ENCODE data around the gene DCANP1.

Gene DCANP1

DNA sequence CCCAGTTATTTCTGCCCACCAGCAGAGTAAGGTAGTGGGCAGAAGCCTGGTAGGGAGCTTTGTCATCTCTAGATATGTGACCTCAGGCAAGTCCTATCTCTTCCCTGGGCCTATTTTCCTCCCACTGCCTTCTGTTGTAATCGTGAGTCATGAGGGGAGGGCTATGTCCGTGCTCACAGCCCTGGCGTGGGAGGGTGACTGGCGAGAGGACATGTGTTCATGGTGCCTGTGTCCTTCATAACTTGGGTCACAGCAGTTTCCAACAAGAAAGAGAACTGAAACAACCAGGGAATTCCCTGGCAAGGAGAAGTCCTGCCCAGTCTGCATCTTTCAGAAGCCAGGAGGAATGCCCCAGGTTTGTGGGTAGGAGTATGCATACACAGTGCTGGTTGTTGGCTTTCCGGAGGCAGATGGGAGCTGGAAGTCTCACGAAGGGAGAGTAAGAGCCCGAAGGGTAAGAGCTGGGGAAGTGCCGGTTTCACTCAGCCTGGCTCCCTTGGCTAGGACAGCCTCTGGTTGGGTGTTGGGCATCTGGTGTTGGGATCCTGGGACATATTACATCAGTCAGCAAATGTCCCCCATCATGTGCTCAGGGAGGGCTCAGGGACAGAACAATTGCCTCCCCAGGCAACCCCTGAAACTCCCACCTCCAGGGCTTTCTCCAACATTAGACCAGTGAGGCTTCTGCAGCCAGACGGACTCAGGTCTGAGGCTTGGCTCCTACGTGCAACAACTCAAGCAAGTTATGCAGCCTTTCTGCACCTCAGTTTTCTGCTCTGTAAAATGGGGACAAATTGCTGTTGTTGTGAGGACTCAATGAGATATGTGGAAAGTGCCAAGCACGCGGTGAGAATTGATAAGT, 9.3 kb upstream of the DCANP1 start:
- peak; percentile 93 for DNase-seq (ENCODE audit: low read depth)

DNA sequence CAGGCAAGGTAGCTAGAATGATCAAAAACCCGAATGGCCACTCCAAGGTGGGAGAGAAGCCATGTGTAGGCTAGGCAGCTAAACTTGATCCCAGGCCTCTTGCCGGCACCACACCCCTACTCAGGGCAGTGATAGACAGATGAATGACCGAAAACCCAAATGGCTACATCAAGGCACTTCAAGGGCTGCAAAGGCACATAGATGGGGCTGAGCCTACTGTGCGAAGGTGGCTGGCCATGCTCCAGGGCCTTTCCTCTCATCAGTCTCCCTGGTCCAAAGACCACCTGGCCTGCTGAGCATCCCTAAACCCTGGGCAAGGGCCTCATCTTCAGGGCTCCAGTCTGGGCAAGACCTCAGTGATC, 8.7 kb upstream of the DCANP1 start:
- DNase-seq (ENCODE audit: low read depth) = no peak

DNA sequence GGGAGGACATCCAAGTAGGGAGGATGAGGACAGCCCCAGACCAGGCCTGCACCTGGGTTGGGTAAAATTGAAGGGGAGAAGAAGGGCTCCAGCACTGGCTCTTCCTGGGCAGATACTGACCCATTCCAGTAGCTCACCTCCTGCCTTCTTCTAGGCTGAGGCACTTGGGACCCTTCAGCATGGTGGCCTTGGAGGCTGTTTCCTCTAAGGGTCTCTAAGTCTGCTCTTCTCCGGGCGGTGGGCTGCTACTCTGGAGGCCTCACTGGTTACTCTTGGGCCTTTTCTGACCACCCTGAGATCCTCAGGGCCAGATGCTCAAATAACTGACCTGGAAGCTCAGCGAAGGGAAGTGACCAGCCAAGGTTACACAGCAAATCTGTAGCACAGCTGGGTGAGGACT, 7.8 kb upstream of the DCANP1 start:
- no peak for DNase-seq (ENCODE audit: low read depth)

DNA sequence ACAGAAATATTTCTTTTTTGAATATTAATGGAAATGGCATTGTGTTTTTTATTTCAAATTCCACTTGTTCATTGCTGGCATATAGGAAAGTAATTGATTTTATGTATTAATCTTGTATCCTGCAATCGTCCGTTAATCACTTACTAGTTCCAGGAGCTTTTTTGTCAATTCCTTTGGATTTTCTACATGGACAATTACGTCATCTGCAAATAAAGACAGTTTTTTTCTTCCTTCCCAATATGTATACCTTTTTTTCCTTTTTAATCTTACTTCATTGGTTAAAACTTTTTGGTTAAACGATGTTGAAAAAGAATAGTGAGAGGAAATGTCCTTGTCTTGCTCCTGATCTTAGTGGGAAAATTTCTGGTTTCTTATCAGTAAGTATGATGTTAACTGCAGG, 6.5 kb upstream of the DCANP1 start:
- DNase-seq (ENCODE audit: low read depth) = no peak

DNA sequence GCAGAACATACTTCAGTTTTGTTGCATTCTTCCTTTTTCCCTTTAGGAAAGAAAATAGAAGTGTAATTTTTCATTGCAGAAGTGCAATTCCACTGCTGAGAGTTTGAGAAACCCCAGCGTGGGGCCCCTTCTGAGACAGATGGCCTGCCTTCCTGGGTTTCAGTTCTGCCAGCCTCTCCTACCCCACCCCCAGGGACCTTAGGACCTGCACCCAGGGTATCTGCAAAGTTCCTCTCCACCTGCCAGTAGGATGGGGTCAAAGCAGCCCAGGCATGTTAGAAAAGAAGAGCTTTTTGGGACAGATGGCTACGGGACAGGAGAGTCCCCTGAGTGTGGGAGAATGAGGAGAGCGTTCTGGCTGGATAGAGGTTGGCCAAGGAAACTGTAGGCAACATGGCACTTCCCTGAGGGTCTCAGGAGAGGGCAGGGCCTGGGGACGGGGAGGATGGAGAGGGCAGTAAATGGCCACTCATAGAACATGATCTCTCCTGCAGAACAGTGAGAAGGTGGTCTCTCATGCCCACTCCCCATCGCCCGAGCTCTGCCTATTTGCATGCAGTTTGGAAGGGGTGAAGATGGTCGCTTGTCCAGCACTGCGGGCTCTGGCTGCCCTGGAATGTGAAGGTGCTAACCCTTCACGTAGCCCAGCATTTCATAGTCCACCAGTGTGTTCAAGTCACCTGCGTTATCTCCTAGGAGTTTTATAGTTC, 5.3 kb upstream of the DCANP1 start, which contains the start of gene TIFAB:
Gene TIFAB (minus strand): TSS at position 31 of the 710 bp plus-strand sequence. CDS start 2,412 bp downstream, outside the sequence.
- no peak for DNase-seq (ENCODE audit: low read depth)

DNA sequence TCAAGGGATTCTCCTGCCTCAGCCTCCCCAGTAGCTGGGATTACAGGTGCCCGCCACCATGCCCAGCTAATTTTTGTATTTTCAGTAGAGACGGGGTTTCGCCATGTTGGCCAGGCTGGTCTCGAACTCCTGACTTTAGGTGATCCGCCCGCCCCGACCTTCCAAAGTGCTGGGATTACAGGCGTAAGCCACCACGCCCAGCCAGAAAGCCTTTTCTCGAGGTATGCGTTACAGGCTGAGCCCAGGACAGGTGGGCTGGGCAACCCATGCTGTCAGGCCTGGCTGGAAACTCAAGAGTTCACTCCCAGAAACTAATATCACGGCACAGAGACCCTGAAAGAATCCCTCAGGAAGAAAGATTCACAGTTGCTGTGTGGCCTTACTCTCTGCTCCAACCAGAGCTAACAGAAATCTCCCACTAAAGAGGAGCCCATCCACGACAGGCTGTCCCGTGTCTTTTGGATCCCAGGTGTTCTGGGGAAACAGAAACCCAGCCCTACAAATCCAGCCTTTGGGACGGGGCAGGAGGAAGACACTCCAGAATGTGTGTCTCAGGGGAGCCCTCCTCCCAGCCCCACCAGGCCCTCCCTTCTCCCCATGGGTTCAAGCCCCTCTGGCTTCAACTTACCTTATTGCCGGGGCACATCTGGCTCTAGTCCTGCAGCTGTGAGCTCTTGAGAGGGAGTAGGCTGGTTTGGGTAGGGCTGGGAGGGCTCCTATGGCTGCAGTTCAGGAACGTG, 4.6 kb upstream of the DCANP1 start:
- DNase-seq (ENCODE audit: low read depth) = no peak

DNA sequence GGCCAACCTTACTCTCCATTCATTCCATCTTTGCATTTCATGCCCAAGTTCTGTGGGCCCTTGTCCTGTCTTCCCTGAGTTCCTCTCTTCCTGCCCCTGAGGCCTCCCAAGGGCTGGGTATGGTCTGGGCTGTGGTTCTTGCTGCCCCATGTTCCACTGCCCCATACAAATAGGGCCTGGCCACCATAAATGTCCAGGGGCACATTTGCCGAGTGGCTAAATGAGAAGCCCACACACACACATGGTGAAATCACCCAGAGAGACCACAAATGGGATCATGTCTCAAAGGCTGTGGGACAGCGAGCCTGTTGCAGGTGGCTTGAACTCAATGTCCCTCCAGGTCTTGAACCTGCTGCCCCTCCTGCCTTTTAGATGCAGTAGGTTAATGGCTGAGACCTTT, 3.8 kb upstream of the DCANP1 start:
- DNase-seq (ENCODE audit: low read depth) = no peak

DNA sequence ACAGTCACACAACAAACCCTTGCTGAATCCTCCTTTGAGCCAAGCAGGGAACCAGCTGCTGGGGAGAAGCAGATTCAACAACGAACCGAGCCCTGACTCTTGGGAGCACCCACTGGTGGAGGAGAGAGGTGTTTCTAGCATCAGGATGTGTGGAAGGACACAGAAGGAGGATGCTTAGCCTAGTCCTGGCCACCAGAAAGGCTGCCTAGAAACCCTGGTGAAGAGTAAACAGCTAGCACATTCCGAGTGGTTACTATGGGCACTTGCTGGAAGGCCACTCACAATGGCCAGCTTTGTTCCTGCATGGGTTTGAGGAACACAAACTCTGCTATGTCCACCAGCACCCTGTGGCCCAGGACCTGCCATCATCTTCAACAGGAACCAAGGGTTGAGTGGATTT, 3.2 kb upstream of the DCANP1 start:
- DNase-seq (ENCODE audit: low read depth) = no peak

DNA sequence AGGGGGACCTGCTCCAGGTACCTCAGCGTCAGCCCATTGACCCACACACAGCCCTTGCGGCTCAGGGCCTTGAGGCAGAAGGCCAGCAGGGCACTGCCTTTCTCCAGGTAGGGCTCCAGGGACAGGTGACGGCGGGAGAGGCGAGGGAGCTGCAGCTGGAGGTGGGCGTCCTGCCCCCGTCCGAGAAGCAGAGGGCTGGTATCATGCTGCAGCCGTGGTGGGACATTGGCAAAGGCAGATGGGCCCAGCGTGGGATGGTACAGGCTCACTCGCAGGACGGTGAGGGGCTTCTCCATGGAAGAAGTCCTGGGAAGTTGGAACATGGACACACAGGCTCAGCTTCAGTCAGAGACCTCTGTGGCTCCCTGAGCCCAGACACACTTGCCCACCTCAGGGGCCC, 2.5 kb upstream of the DCANP1 start:
- no peak for DNase-seq (ENCODE audit: low read depth)

DNA sequence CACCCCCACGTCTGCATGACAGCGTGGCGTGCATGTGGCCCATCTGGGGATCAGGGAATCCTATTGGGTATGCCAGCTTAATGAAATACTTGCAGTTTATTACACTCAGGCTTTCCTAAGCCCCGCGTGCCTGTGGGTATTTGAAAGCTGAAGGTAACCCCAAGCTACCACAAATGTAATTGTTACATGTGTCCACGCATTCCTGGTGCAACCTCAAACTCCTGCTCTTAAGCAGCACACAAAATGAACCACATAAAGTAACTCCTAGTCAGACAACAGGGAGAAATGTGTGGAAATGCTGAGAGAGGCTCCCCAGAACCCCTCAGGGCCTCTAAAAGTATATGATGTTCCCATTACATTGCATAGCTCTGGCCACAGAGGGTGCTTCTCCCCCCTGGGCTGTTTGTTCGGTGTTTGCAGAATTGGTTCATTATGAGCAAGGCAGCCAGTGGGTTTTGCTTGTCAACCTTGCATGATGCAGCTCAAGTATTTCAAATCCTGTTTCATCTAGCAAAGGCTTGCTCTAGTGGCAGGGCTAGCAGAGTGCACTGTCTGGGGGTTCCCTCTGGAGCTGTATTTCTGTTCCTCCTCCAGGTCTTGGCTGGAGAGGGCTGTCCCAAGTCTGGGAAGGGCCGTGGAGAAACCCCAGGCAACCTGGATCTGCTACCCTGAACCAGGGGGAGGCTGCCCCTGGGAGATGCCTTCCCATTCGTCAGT, 1.8 kb upstream of the DCANP1 start:
- DNase-seq (ENCODE audit: low read depth) = peak; percentile 56

DNA sequence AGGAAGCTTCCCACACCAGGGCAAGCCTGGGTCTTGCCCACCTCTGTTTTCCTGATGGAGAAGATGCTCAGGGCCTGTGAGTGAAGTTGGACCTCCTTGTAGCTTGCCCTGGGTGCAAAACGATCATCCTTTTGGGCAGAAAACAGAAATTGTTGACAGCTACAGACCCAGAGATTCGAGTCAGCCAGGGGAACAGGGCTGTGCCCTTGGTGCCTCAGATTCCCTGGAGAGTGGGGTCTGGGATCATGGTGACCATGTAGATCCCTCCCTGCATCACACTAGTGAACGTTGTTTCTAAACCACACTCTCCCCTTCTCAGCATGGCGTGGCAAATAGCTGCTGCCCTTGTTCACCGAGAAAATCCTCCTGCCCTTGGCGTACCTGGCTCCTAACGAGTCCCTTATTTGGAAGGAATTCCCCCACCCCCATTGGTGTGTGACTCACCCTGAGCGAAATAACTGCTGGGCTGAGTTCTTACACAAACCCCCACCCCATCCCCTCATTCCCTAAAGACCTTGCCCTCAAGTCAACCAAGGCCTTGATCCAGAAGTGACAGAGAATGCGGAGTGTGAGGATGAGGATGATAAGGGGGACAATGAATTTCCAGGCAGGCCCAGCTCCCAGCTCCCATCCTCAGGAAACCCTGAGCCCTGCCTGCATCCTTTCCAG, 1.1 kb upstream of the DCANP1 start:
- no peak for DNase-seq (ENCODE audit: low read depth)

DNA sequence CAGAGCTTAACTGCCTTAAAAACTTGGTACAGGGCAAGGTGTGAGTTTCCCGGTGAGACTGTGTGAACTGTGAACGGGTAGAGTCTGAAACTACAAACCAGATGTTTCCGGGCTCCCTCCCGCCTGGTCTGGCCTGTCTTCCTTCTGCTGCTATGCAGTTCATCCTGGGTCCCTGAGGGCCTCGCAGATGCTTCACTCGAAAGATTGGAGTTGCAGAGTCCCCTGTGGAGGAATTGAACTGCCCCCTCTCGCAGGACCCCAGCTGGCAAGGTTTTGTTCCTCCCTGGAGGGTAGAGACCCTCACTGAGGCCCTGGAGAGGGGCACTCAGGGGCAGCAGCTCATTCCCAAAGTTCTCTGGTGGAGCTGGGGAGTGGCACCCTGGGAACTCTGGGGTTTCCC, 533 bp downstream of the DCANP1 start:
- no peak for DNase-seq (ENCODE audit: low read depth)

DNA sequence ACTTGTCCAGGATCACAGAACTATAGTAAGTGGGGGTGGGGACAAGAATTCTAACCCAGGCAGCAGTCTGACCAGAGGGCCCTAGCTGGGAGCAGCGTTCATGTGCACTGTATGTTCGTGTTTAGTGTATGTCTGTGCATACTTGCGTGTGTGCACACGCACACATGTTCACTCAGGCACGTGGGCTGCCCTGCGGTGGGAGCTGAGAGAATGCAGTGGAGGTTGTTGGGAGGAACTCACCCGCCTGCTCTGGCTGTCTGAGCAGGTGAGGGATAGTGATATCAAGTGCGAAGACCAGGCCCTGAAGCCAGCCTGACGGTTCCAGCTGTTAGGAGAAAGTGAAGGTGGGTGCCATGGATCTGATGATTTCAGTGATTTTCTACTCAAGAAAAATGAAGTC, 942 bp downstream of the DCANP1 start:
- DNase-seq (ENCODE audit: low read depth) = no peak

DNA sequence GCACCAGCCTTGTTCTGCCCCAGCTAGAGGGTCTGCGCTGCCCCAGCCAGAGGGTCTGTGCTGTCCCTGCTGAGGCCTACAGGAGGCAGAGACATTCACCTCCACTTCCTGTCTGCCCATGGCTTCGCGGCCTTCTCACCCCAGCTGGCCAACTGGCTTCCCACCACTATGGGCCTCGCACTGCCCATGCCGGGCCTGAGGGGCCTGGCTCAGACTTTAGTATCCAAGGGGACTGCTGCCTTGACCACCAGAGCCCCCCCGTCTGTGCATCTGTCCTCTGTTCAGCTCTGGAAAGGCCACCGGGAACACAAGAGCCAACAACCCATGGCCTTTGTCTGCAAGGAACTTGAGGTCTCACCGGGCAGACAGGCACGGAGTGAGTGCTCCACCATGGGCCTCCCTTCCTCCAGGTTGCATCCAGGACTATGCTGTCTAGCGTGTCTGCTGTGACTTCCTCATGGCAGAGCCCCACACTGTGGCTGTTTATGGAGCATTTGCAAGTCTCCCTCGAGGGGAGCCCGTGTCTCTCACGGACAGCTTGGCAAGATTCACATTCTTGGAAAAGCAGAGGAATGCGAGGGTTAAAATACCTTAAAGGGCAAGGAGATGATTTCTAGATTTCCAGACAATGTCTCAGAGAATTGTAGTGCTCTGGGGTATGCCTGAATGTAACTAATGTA, 1.7 kb downstream of the DCANP1 start:
- DNase-seq (ENCODE audit: low read depth) = no peak

DNA sequence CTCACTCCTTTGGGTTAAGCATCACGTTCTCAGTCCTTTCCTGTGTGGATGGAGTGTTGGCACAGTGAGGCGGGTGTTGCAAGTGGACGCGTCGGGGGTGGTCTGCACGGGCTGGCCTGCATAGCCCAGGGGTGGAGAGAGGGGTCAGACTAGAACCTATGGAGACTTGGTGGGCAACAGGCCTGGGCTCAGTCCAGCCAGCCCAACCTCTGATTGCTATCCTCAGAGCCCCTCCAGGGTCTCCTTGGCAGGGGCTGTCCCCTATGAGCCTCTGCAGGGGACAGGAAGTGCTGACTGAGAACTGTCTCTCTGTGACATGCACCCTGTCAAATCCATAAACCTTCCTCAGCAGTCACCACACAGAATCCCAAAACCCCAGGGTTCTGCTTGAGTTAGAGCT, 2.3 kb downstream of the DCANP1 start:
- no peak for DNase-seq (ENCODE audit: low read depth)

DNA sequence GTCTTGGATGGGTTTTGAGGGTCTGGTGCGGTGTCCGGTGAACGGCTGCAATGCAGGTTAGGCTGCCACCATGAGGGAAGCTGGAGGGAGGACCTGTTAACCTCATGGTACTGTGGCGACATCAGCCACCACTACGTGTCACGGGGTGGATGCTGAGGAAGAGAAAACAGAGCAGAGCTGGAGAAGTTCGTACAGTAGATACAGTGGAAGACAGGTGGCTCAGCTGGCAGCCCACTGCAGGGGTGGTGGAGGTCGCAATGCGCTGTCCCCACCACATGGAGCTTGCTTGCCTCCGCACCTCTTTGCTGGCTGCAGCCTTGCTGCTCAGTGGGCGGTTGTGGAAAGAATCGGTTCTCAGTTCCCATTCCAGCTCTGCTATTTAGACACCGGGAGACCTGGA, 2.8 kb downstream of the DCANP1 start:
- no peak for DNase-seq (ENCODE audit: low read depth)

DNA sequence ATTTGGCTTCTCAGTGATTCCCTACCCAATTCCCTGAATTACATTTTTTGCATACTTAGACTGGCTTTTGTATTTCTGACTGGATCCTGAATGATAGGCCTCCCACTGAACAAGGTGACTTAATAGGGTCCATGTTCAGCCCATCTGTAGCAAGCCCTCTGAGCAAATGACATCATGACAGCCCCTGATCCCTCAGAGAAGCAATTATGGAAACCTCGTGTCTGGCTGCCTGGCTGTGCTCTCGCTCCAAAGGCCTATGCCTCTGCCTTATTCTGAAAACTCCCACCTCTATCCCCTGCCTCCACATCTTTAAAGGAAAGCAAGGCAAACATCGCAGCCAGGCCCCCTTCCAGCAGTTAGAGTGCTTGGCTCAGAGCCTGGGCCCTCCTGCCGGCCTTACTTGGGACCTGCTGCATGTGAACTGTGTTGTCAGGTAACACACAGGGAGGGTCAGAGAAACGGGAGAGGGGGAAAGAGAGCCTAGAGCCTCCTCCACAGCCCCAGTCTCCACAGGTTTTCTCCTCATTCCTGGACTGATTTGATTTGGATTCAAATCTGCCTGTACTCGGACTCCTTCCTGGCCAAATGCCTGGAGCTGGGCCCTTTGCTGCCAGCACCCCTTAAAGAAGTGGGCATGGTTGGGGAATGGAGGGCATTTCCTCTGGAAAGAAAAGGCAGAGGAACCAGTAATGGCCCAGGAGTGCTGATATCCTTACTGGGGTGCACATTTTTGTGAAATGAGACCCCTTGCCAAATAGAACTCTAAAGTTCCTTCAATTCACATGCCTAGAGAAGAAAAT, 3.8 kb downstream of the DCANP1 start:
- DNase-seq (ENCODE audit: low read depth) = no peak

DNA sequence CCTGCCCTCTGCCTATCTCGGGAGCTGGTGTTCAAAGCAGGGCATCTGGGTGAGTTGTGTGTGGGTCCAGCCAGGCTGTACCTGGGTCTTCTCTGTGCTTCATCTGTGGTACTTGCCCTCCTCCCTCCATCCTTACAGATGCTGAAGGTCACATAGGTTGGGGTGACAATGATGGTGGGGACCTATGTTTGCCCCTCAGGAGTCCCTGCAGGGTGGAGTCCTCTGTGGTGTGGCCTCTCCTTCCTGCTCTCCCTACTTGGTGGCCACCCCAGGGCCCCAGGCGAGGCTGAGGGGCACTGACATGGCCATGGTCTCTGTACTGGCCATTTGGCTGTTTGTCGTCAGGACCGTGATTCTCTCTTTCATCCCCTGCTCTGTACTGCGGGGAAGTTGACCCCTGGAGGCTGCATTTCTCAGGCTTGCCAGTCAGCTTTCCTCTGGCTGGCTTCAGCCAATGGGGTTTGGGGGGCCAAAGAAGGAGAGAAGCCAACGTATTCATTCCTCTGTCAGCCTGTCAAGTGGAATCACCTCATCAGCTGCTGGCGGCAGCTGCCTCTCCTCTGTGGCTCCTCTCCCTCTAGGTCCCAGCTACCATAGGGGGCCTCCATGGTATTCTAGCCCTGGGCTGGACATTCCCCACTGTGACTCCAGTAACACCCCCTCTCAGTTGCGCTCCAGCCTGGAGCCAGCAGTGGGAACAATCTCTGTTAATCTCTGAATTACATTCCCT, 4.6 kb downstream of the DCANP1 start:
- no peak for DNase-seq (ENCODE audit: low read depth)

DNA sequence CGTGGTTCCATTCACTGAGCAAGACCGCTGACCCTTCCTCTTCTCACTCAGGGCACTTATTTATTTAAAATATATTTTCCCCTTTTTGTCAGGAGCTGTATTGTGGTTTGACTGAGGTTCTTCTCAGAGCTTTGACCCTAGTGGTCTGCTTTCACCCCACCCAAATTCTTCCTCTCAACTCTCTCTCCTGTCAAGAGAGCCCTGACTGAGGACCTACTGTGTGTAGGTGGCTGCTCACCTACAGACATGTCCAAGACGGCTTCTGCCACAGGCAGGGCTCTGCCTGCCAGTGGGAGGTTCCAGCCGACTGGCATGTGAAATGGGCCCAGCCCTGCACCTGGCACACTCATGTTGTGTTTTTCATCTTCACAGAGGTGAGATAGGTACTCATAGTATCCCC, 5.2 kb downstream of the DCANP1 start:
- DNase-seq (ENCODE audit: low read depth) = no peak

All from iris pigment epithelial cell (primary cell).